A549 (cell line): ENCODE measurements around the gene PRPF31. TPM values are rescaled to one million over a fixed set of nuclear protein-coding genes. Genes with fewer than 3 reads are reported as not detected.

Experiments used
- BCL3 ChIP-seq: fragments of >200 bp; sonication (Bioruptor Twin); formaldehyde crosslinking; IDR thresholded peaks from 3 replicates; pipeline ENCODE4 v1.6.1; 2016
- BHLHE40 ChIP-seq: IDR thresholded peaks from 2 replicates; pipeline ENCODE4 v1.6.1; 2012; ENCODE audit warnings: low read depth, low read length, inconsistent platforms
- CBX8 ChIP-seq: fragments of 200-600 bp; sonication (generic); IDR thresholded peaks from 2 replicates; pipeline ENCODE4 v1.6.1; 2016
- CTCF ChIP-seq: fragments of >200 bp; sonication (Bioruptor Twin); formaldehyde crosslinking; IDR thresholded peaks from 3 replicates; pipeline ENCODE4 v1.5.1; 2016
- EHF ChIP-seq: fragments of 250-450 bp; sonication (Bioruptor Pico); IDR thresholded peaks from 2 replicates; pipeline ENCODE4 v1.5.0; 2020; ENCODE audit warnings: mild to moderate bottlenecking
- ESRRA ChIP-seq: fragments of 150-350 bp; IDR thresholded peaks from 2 replicates; pipeline ENCODE4 v1.6.1; 2014; ENCODE audit warnings: mild to moderate bottlenecking, low read length, borderline replicate concordance
- HDAC2 ChIP-seq: fragments of 200-600 bp; sonication (generic); IDR thresholded peaks from 2 replicates; pipeline ENCODE4 v1.6.1; 2016
- HEYL ChIP-seq: fragments of 250-450 bp; sonication (Bioruptor Pico); IDR thresholded peaks from 2 replicates; pipeline ENCODE4 v1.8.0; 2021; ENCODE audit warnings: mild to moderate bottlenecking, moderate library complexity
- HMGXB4 ChIP-seq: fragments of 250-450 bp; sonication (Bioruptor Pico); IDR thresholded peaks from 2 replicates; pipeline ENCODE4 v1.5.0; 2021; ENCODE audit warnings: mild to moderate bottlenecking, moderate library complexity, borderline replicate concordance
- JUNB ChIP-seq: fragments of >200 bp; sonication (Bioruptor Twin); formaldehyde crosslinking; IDR thresholded peaks from 2 replicates; pipeline ENCODE4 v1.6.1; 2016
- KDM5A ChIP-seq: fragments of 200-600 bp; sonication (generic); IDR thresholded peaks from 2 replicates; pipeline ENCODE4 v1.6.1; 2016; ENCODE audit warnings: antibody characterized with exemption, mild to moderate bottlenecking
- MAFK ChIP-seq: fragments of 450-650 bp; IDR thresholded peaks from 2 replicates; pipeline ENCODE4 v1.6.1; 2014; ENCODE audit not compliant: partially characterized antibody
- MAZ ChIP-seq: fragments of 150-350 bp; IDR thresholded peaks from 2 replicates; pipeline ENCODE4 v1.6.1; 2014; ENCODE audit warnings: antibody characterized with exemption, low read depth, low read length, borderline replicate concordance
- NFE2L2 ChIP-seq: fragments of 150-350 bp; conservative IDR thresholded peaks from 2 replicates; pipeline ENCODE4 v1.6.1; 2014; ENCODE audit warnings: low read length
- NR3C1 ChIP-seq: fragments of >200 bp; sonication (Bioruptor Twin); formaldehyde crosslinking; IDR thresholded peaks from 3 replicates; pipeline ENCODE4 v1.6.1; 2017
- PHF8 ChIP-seq: fragments of 200-600 bp; sonication (generic); IDR thresholded peaks from 2 replicates; pipeline ENCODE4 v1.6.1; 2016; ENCODE audit warnings: low read depth, mild to moderate bottlenecking, antibody characterized with exemption, moderate library complexity, borderline replicate concordance
- REST ChIP-seq: fragments of 200-600 bp; sonication (generic); IDR thresholded peaks from 2 replicates; pipeline ENCODE4 v1.6.1; 2016; ENCODE audit warnings: antibody characterized with exemption, mild to moderate bottlenecking, moderate library complexity
- SMC3 ChIP-seq: fragments of >200 bp; sonication (Bioruptor Twin); formaldehyde crosslinking; IDR thresholded peaks from 3 replicates; pipeline ENCODE4 v1.6.1; 2018; ENCODE audit warnings: inconsistent platforms
- SREBF2 ChIP-seq: fragments of 450-650 bp; IDR thresholded peaks from 2 replicates; pipeline ENCODE4 v1.6.1; 2014; ENCODE audit warnings: mild to moderate bottlenecking, moderate library complexity
- TFCP2L1 ChIP-seq: fragments of 250-450 bp; sonication (Bioruptor Pico); IDR thresholded peaks from 2 replicates; pipeline ENCODE4 v1.5.0; 2021; ENCODE audit warnings: mild to moderate bottlenecking
- USF2 ChIP-seq: fragments of 450-650 bp; IDR thresholded peaks from 2 replicates; pipeline ENCODE4 v1.6.1; 2014; ENCODE audit warnings: antibody characterized with exemption
- ZSCAN20 ChIP-seq: fragments of 250-450 bp; sonication (Bioruptor Pico); IDR thresholded peaks from 2 replicates; pipeline ENCODE4 v1.8.0; 2022; ENCODE audit warnings: mild to moderate bottlenecking, moderate library complexity
- polyA plus RNA-seq, 4 experiments: library from polyadenylated mRNA; depleted of rRNA in 3 of 4; stranded (reverse); fragments of >200 nt; fragmentation: RNase III in 1 of 4; extraction: RNeasy Plus Mini Kit Qiagen cat#74134 plus additional on column Dnase treatment in 1 of 4; gene quantifications; 2 replicates in 3 of 4; 3 replicates in 1 of 4; pipeline ENCODE4 v1.2.3, GENCODE V29; 2011 to 2017
- TF ChIP-seq, protein P1 (sequence below): IDR thresholded peaks from 2 replicates; pipeline ENCODE4 v1.6.1; 2012

The PRPF31 gene
- polyA plus RNA-seq, 2 of the 4 experiments (the other 2 are of a cell fraction) = 69.8 to 169 TPM

DNA sequence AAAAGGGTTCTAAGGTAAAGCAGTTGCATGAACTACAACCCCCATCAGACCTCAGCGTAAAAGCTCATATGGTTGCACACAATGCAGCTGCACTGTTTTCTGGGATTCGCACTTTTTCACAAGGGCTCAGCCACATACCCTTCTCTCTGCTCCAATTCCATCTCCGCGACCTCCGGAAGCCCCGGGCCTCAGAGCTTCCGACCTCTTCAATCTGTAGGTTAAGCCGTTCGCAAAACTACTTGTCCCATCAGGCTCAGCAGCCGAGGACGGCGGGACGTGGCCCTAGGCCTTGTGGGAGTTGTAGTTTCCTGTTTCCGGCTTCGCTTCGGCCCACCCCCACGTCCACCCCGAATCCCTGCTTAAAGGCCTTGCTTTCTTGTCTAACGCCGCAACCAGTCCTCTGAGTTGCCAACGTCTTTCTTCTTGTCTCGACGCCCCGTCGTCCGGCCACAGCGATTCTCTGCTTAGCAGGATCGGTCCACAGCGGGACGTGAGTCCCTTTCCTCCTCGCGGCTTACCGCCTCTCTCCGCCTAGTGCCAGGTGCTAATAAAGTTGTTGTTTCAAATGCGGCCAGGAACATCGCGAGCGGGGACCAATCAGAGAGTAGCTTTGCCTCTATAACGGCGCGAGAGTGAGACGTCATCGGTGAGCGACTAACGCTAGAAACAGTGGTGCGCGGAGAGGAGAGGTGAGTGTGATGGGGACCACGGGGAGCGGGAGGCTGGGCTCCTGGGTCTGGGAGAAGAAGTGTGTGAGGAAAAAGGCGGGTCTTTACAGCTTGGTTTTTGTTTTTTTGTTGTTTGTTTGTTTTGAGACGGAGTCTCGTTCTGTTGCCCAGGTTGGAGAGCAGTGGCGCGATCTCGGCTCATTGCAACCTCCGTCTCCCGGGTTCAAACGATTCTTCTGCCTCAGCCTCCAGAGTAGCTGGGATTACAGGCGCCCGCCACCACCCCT lies at the start of gene PRPF31, which contains the start of gene TFPT (continued):
- TF ChIP-seq PHF8 (peak; percentile 88; the same call in 1 of the 2 replicates), SREBF2 (no peak), EHF (0 out of 2 replicates have a peak, but pooled peaks have one; percentile 9), MAFK (no peak), HDAC2 (peak; percentile 77; the same call in 1 of the 2 replicates), NR3C1 (no peak), HMGXB4 (CRISPR knock-in tag) (no peak; the same call in 1 of the 2 replicates), ZSCAN20 (CRISPR knock-in tag) (no peak), USF2 (no peak), JUNB (no peak), REST (peak; percentile 61), BCL3 (no peak; the same call in none of the 3 replicates), NFE2L2 (no peak), KDM5A (peak; percentile 96), ESRRA (no peak), CBX8 (no peak), HEYL (CRISPR knock-in tag) (no peak), BHLHE40 (no peak), SMC3 (no peak), MAZ (no peak; the same call in 1 of the 2 replicates), CTCF (no peak), TFCP2L1 (CRISPR knock-in tag) (0 out of 2 replicates have a peak, but pooled peaks have one; percentile 51)
- TF ChIP-seq, protein P1, sequence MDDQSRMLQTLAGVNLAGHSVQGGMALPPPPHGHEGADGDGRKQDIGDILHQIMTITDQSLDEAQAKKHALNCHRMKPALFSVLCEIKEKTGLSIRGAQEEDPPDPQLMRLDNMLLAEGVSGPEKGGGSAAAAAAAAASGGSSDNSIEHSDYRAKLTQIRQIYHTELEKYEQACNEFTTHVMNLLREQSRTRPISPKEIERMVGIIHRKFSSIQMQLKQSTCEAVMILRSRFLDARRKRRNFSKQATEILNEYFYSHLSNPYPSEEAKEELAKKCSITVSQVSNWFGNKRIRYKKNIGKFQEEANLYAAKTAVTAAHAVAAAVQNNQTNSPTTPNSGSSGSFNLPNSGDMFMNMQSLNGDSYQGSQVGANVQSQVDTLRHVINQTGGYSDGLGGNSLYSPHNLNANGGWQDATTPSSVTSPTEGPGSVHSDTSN = no peak; the same call in none of the 2 replicates
- TF ChIP-seq, all 56 proteins: peak for 18
